ENCODE results near the gene FASTK. TPM values are rescaled to one million over a fixed set of nuclear protein-coding genes. Genes with fewer than 3 reads are reported as not detected.

Gene FASTK
- 126 and 140 TPM in 2 replicates for total RNA-seq (2014; rRNA removed; shearing (Covaris generic); ENCODE audit: low replicate concordance)

GRCh38 chr7:151080522-151081169 lies at the start of gene FASTK:
Gene FASTK (minus strand): TSS chr7:151080809. CDS start chr7:151080766, 43 bp downstream.
- peak; percentile 91 for DNase-seq (ENCODE audit: low read depth)
- in situ Hi-C loops (cut with HindIII; ENCODE audit: low pct_unique_long_range_greater_than_20kb, low sequenced_read_pairs), result no loop called here

- in situ Hi-C loops (cut with HindIII; ENCODE audit: low pct_unique_long_range_greater_than_20kb, low sequenced_read_pairs), result no loop called here
- no peak for DNase-seq (ENCODE audit: low read depth)
These were observed 49.5 kb upstream of the FASTK start for GRCh38 chr7:151129960-151130591.

- in situ Hi-C loops (cut with HindIII; ENCODE audit: low pct_unique_long_range_greater_than_20kb, low sequenced_read_pairs), result no loop called here
- no peak for DNase-seq (ENCODE audit: low read depth)
These were observed 48.7 kb upstream of the FASTK start for GRCh38 chr7:151129117-151129959.

GRCh38 chr7:151128716-151129115 lies 48.1 kb upstream of the FASTK start:
- no peak for DNase-seq (ENCODE audit: low read depth)
- in situ Hi-C loops (cut with HindIII; ENCODE audit: low pct_unique_long_range_greater_than_20kb, low sequenced_read_pairs), result no loop called here

GRCh38 chr7:151128144-151128543 lies 47.5 kb upstream of the FASTK start:
- in situ Hi-C loops (cut with HindIII; ENCODE audit: low pct_unique_long_range_greater_than_20kb, low sequenced_read_pairs), result no loop called here
- no peak for DNase-seq (ENCODE audit: low read depth)

GRCh38 chr7:151126491-151127137 lies 46.0 kb upstream of the FASTK start:
- DNase-seq (ENCODE audit: low read depth), result no peak
- in situ Hi-C loops (cut with HindIII; ENCODE audit: low pct_unique_long_range_greater_than_20kb, low sequenced_read_pairs), result no loop called here

- DNase-seq (ENCODE audit: low read depth), result no peak
- in situ Hi-C loops (cut with HindIII; ENCODE audit: low pct_unique_long_range_greater_than_20kb, low sequenced_read_pairs), result no loop called here
These were observed 45.4 kb upstream of the FASTK start for GRCh38 chr7:151125846-151126481.

GRCh38 chr7:151125470-151125845 lies 44.8 kb upstream of the FASTK start:
- no peak for DNase-seq (ENCODE audit: low read depth)
- in situ Hi-C loops (cut with HindIII; ENCODE audit: low pct_unique_long_range_greater_than_20kb, low sequenced_read_pairs), result no loop called here

GRCh38 chr7:151124899-151125399 lies 44.3 kb upstream of the FASTK start:
- DNase-seq (ENCODE audit: low read depth), result no peak
- in situ Hi-C loops (cut with HindIII; ENCODE audit: low pct_unique_long_range_greater_than_20kb, low sequenced_read_pairs), result no loop called here

- in situ Hi-C loops (cut with HindIII; ENCODE audit: low pct_unique_long_range_greater_than_20kb, low sequenced_read_pairs), result no loop called here
- DNase-seq (ENCODE audit: low read depth), result no peak
These were observed 43.9 kb upstream of the FASTK start for GRCh38 chr7:151124481-151124880.

- in situ Hi-C loops (cut with HindIII; ENCODE audit: low pct_unique_long_range_greater_than_20kb, low sequenced_read_pairs), result no loop called here
- peak; percentile 69 for DNase-seq (ENCODE audit: low read depth)
These were observed 43.3 kb upstream of the FASTK start for GRCh38 chr7:151123822-151124464.

GRCh38 chr7:151123158-151123821 lies 42.7 kb upstream of the FASTK start:
- DNase-seq (ENCODE audit: low read depth), result no peak
- in situ Hi-C loops (cut with HindIII; ENCODE audit: low pct_unique_long_range_greater_than_20kb, low sequenced_read_pairs), result no loop called here

GRCh38 chr7:151122796-151123157 lies 42.2 kb upstream of the FASTK start:
- in situ Hi-C loops (cut with HindIII; ENCODE audit: low pct_unique_long_range_greater_than_20kb, low sequenced_read_pairs), result no loop called here
- DNase-seq (ENCODE audit: low read depth), result no peak

GRCh38 chr7:151122276-151122675 lies 41.7 kb upstream of the FASTK start:
- no peak for DNase-seq (ENCODE audit: low read depth)
- in situ Hi-C loops (cut with HindIII; ENCODE audit: low pct_unique_long_range_greater_than_20kb, low sequenced_read_pairs), result no loop called here

GRCh38 chr7:151121380-151122170 lies 41.0 kb upstream of the FASTK start:
- no peak for DNase-seq (ENCODE audit: low read depth)
- in situ Hi-C loops (cut with HindIII; ENCODE audit: low pct_unique_long_range_greater_than_20kb, low sequenced_read_pairs), result no loop called here

GRCh38 chr7:151120896-151121295 lies 40.3 kb upstream of the FASTK start:
- DNase-seq (ENCODE audit: low read depth), result no peak
- in situ Hi-C loops (cut with HindIII; ENCODE audit: low pct_unique_long_range_greater_than_20kb, low sequenced_read_pairs), result no loop called here

GRCh38 chr7:151119902-151120301 lies 39.3 kb upstream of the FASTK start:
- in situ Hi-C loops (cut with HindIII; ENCODE audit: low pct_unique_long_range_greater_than_20kb, low sequenced_read_pairs), result no loop called here
- no peak for DNase-seq (ENCODE audit: low read depth)

Data from Caki2 (cell line).